IMR-90 (cell line): ENCODE results near the gene CNKSR2. TPM values are rescaled to one million over a fixed set of nuclear protein-coding genes. Genes with fewer than 3 reads are reported as not detected.

ENCODE experiments used
- ATAC-seq: fragments of 200-7000 bp; cut with Tn5 transposase; 2 replicates; pipeline ENCODE4 v1.9.1; 2020; ENCODE audit warnings: low read depth, mild to moderate bottlenecking, moderate library complexity
- BruUV-seq: library from RNA; stranded (reverse); fragments of 400-500 nt; replicated peaks from 2 replicates; lab custom pipeline; 2021; lab: Mats Ljungman, UMichigan
- CTCF ChIA-PET: fragments of 300-600 bp; formaldehyde crosslinking; extraction: SDS; loops from one replicate; lab custom pipeline; 2021; ENCODE audit warnings: antibody characterized with exemption; lab: Yijun Ruan, JAX
- POLR2A ChIA-PET: fragments of 300-600 bp; sonication (Branson Sonifier 250); formaldehyde crosslinking; loops from one replicate; lab custom pipeline; 2022; ENCODE audit warnings: antibody characterized with exemption; ENCODE audit not compliant: unreplicated experiment; lab: Charles Lee
- DNase-seq: peaks from one replicate; pipeline ENCODE4 v3.0.0; 2013
- H2AFZ ChIP-seq: replicated peaks from 2 replicates; pipeline ENCODE3; 2013; ENCODE audit warnings: low read length, mild to moderate bottlenecking; ENCODE audit not compliant: poor library complexity
- H2AK5ac ChIP-seq: 2 replicates; pipeline ENCODE4 v1.6.1; 2013; ENCODE audit warnings: low read depth, low read length, inconsistent platforms
- H2AK9ac ChIP-seq: replicated peaks from 2 replicates; pipeline ENCODE3; 2013; ENCODE audit warnings: mild to moderate bottlenecking, low read depth, low read length, moderate library complexity; ENCODE audit not compliant: poor library complexity
- H2BK120ac ChIP-seq: 2 replicates; pipeline ENCODE4 v1.6.1; 2013; ENCODE audit warnings: low read depth, low read length, inconsistent platforms
- H2BK15ac ChIP-seq: 3 replicates; pipeline ENCODE4 v1.6.1; 2013; ENCODE audit warnings: low read depth, low read length, inconsistent platforms
- H2BK20ac ChIP-seq: 2 replicates; pipeline ENCODE4 v1.6.1; 2013; ENCODE audit warnings: low read depth, mild to moderate bottlenecking, inconsistent platforms, low read length, moderate library complexity
- H2BK5ac ChIP-seq: 2 replicates; pipeline ENCODE4 v1.6.1; 2013; ENCODE audit warnings: mild to moderate bottlenecking, low read depth, low read length, inconsistent platforms; ENCODE audit not compliant: poor library complexity, severe bottlenecking
- H3K14ac ChIP-seq: replicated peaks from 2 replicates; pipeline ENCODE4 v1.6.1; 2013; ENCODE audit warnings: low read depth, low read length, inconsistent platforms
- H3K18ac ChIP-seq: 2 replicates; pipeline ENCODE4 v1.6.1; 2013; ENCODE audit warnings: low read depth, low read length, control low read depth
- H3K23ac ChIP-seq: 2 replicates; pipeline ENCODE4 v1.6.1; 2013; ENCODE audit warnings: low read depth, low read length, inconsistent platforms
- H3K27ac ChIP-seq: 2 replicates; pipeline ENCODE4 v1.5.1; 2013; ENCODE audit warnings: mild to moderate bottlenecking, control low read depth, low read length; ENCODE audit not compliant: insufficient read depth
- H3K27me3 ChIP-seq: 2 replicates; pipeline ENCODE4 v1.6.1; 2013; ENCODE audit warnings: low read length; ENCODE audit not compliant: control insufficient read depth, insufficient read depth
- H3K36me3 ChIP-seq: 2 replicates; pipeline ENCODE4 v1.6.1; 2013; ENCODE audit warnings: low read length, mixed read lengths; ENCODE audit not compliant: control insufficient read depth, insufficient read depth
- H3K4ac ChIP-seq: 2 replicates; pipeline ENCODE4 v1.6.1; 2013; ENCODE audit warnings: low read depth, low read length, inconsistent platforms
- H3K4me1 ChIP-seq: 2 replicates; pipeline ENCODE4 v1.6.1; 2013; ENCODE audit warnings: low read length, mixed read lengths; ENCODE audit not compliant: control insufficient read depth, insufficient read depth
- H3K4me2 ChIP-seq: 2 replicates; pipeline ENCODE4 v1.6.1; 2013; ENCODE audit warnings: low read depth, mild to moderate bottlenecking, control low read depth, low read length, moderate library complexity
- H3K4me3 ChIP-seq: 2 replicates; pipeline ENCODE4 v1.5.1; 2013; ENCODE audit warnings: low read depth, mild to moderate bottlenecking, control low read depth, low read length, moderate library complexity; ENCODE audit not compliant: insufficient read depth
- H3K56ac ChIP-seq: 2 replicates; pipeline ENCODE4 v1.6.1; 2013; ENCODE audit warnings: low read length, inconsistent platforms; ENCODE audit not compliant: insufficient read depth; ENCODE audit errors: extremely low read depth
- H3K79me1 ChIP-seq, 2 experiments: 2 replicates each; pipeline ENCODE4 v1.6.1; 2013; ENCODE audit warnings: low read length in 2 of 2, inconsistent platforms in 1 of 2, low read depth in 1 of 2
- H3K9ac ChIP-seq: 2 replicates; pipeline ENCODE4 v1.6.1; 2013; ENCODE audit warnings: low read depth, low read length, control low read depth
- H3K9me1 ChIP-seq: 2 replicates; pipeline ENCODE4 v1.6.1; 2013; ENCODE audit warnings: low read length, inconsistent platforms; ENCODE audit not compliant: insufficient read depth
- H3K9me3 ChIP-seq: 2 replicates; pipeline ENCODE4 v1.6.1; 2013; ENCODE audit warnings: low read length; ENCODE audit not compliant: control insufficient read depth, insufficient read depth
- H4K20me1 ChIP-seq: 2 replicates; pipeline ENCODE4 v1.6.1; 2013; ENCODE audit warnings: low read length, inconsistent platforms; ENCODE audit not compliant: insufficient read depth
- H4K5ac ChIP-seq: 2 replicates; pipeline ENCODE4 v1.6.1; 2013; ENCODE audit warnings: mild to moderate bottlenecking, low read depth, low read length, control low read depth
- H4K8ac ChIP-seq, 2 experiments: 2 replicates each; pipeline ENCODE4 v1.6.1; 2013; ENCODE audit warnings: low read depth in 2 of 2, low read length in 2 of 2, control low read depth in 1 of 2, inconsistent platforms in 1 of 2
- H4K91ac ChIP-seq: 2 replicates; pipeline ENCODE4 v1.6.1; 2013; ENCODE audit warnings: low read depth, low read length, inconsistent platforms; ENCODE audit not compliant: insufficient read depth
- BHLHE40 ChIP-seq: fragments of 150-350 bp; IDR thresholded peaks from 2 replicates; pipeline ENCODE4 v1.6.1; 2016; ENCODE audit warnings: mild to moderate bottlenecking, low read depth, low read length
- CEBPB ChIP-seq: IDR thresholded peaks from 2 replicates; pipeline ENCODE4 v1.6.1; 2012; ENCODE audit warnings: low read depth, low read length, improper control_type of control experiment
- CHD1 ChIP-seq: IDR thresholded peaks from 2 replicates; pipeline ENCODE4 v1.6.1; 2012; ENCODE audit warnings: low read depth, low read length, improper control_type of control experiment
- CTCF ChIP-seq: conservative IDR thresholded peaks from 2 replicates; pipeline ENCODE4 v1.5.1; 2012; ENCODE audit warnings: mild to moderate bottlenecking, low read depth, low read length, improper control_type of control experiment
- ELK1 ChIP-seq: fragments of 150-350 bp; IDR thresholded peaks from 2 replicates; pipeline ENCODE4 v1.6.1; 2016; ENCODE audit warnings: low read depth, mild to moderate bottlenecking, low read length, moderate library complexity, borderline replicate concordance
- FOS ChIP-seq: fragments of 150-350 bp; IDR thresholded peaks from 2 replicates; pipeline ENCODE4 v1.6.1; 2016; ENCODE audit warnings: low read depth, low read length
- MXI1 ChIP-seq: IDR thresholded peaks from 2 replicates; pipeline ENCODE4 v1.6.1; 2012; ENCODE audit warnings: low read depth, mild to moderate bottlenecking, low read length, moderate library complexity, borderline replicate concordance
- NFE2L2 ChIP-seq: fragments of 150-350 bp; IDR thresholded peaks from 2 replicates; pipeline ENCODE4 v1.6.1; 2016; ENCODE audit warnings: low read depth, mild to moderate bottlenecking, low read length
- SMC3 ChIP-seq: fragments of 150-350 bp; IDR thresholded peaks from 2 replicates; pipeline ENCODE4 v1.6.1; 2016; ENCODE audit warnings: low read depth, mild to moderate bottlenecking, antibody characterized with exemption, low read length, moderate library complexity
- USF2 ChIP-seq: fragments of 150-350 bp; IDR thresholded peaks from 2 replicates; pipeline ENCODE4 v1.6.1; 2017; ENCODE audit warnings: mild to moderate bottlenecking, antibody characterized with exemption, low read length, low read depth
- WGBS, 2 experiments: methylation state at CpG; one replicate each; pipeline versions ENCODE4 v1.1.5 to v1.1.7; 2013; ENCODE audit warnings: missing lambda C conversion rate in 2 of 2; ENCODE audit not compliant: insufficient read length in 1 of 2; ENCODE audit errors: extremely low coverage in 2 of 2; 5-methylcytosine and 5-hydroxymethylcytosine counted together
- dilution Hi-C: fragments of 300-500 bp; cut with HindIII; formaldehyde crosslinking; loops from one replicate; pipeline ENCODE4 v1.14.3; 2018; ENCODE audit warnings: low sequenced_read_pairs; ENCODE audit not compliant: unreplicated experiment
- in situ Hi-C: fragments of 300-500 bp; cut with MboI; formaldehyde crosslinking; loops from 3 replicates; pipeline ENCODE4 v1.14.3; 2019; ENCODE audit warnings: low sequenced_read_pairs, inconsistent platforms, mixed read lengths
- intact Hi-C: fragments of 100-400 bp; cut with micrococcal nuclease; formaldehyde crosslinking; loops from 2 replicates; pipeline ENCODE4 v1.10.0; 2022
- polyA plus RNA-seq, 3 experiments: library from polyadenylated mRNA; depleted of rRNA; stranded (reverse); fragments of >200 nt; gene quantifications; 2 replicates each; pipeline ENCODE4 v1.2.3, GENCODE V29; 2012; ENCODE audit warnings: low replicate concordance in 1 of 3
- total RNA-seq: library from RNA; depleted of rRNA; stranded (reverse); fragments of >200 nt; gene quantifications from 2 replicates; pipeline ENCODE4 v1.2.3, GENCODE V29; 2012

CNKSR2 gene
- total and polyA plus RNA-seq, 2 of the 4 experiments (the other 2 are of a cell fraction): 0.14 to 0.90 TPM

GRCh38 chrX:21574793-21575192 is 200.6 kb downstream of the CNKSR2 start:
- no peaks in the 10 kb centered on the region for H4K20me1 ChIP-seq
- H3K9me3 ChIP-seq: 0 out of 2 replicates have a peak, but pooled peaks cover 1% of the 10 kb centered on the region
- intact Hi-C loops (no loop called here), dilution Hi-C loops (no loop called here), in situ Hi-C loops (no loop called here)
- TF ChIP-seq CHD1 (no peak), FOS (no peak), CEBPB (no peak), CTCF (no peak), ELK1 (no peak), USF2 (no peak), MXI1 (no peak), NFE2L2 (no peak), SMC3 (no peak), BHLHE40 (no peak)
- DNase-seq (no peak), ATAC-seq (no peak)
- no peak overlapping the region for H3K18ac ChIP-seq
- no peak overlapping the region for H2BK20ac ChIP-seq
- H2BK15ac ChIP-seq: no peak overlapping the region
- H3K4me2 ChIP-seq: no peak overlapping the region
- H3K4me1 ChIP-seq: no peaks in the 10 kb centered on the region
- no peak overlapping the region for H2BK120ac ChIP-seq
- no peak overlapping the region for H4K5ac ChIP-seq
- H2AK9ac ChIP-seq: no peak overlapping the region
- no peaks in the 10 kb centered on the region for H3K79me1 ChIP-seq
- no peaks in the 10 kb centered on the region for H3K9me1 ChIP-seq
- H3K4me3 ChIP-seq: no peak overlapping the region
- no peak overlapping the region for H4K8ac ChIP-seq
- H3K4ac ChIP-seq: no peak overlapping the region
- ChIA-PET CTCF (no interaction called here), POLR2A (no interaction called here)
- BruUV-seq: no TSS peak
- no peaks in the 10 kb centered on the region for H3K27me3 ChIP-seq
- H3K14ac ChIP-seq: no peak overlapping the region
- no peak overlapping the region for H2AK5ac ChIP-seq
- no peak overlapping the region for H3K27ac ChIP-seq
- no peaks in the 10 kb centered on the region for H3K36me3 ChIP-seq
- H2BK5ac ChIP-seq: no peak overlapping the region
- H3K23ac ChIP-seq: no peak overlapping the region
- no peak overlapping the region for H2AFZ ChIP-seq
- no CpG with 5 or more reads among the region's 1 CpG for WGBS, 2 experiments
- H3K56ac ChIP-seq: no peak overlapping the region
- no peak overlapping the region for H3K9ac ChIP-seq
- no peak overlapping the region for H4K91ac ChIP-seq
